IPS-18c (cell line): ENCODE measurements around the gene UCHL1.
A peak's percentile ranks its signal among the peaks of the same experiment; 100 is the strongest.

ENCODE experiments used
- H3K4me3 ChIP-seq: 2 replicates; pipeline ENCODE4 v1.7.0; 2013; ENCODE audit warnings: low read depth, mild to moderate bottlenecking, low read length, moderate library complexity; ENCODE audit not compliant: insufficient read depth
- H3K9me3 ChIP-seq: one replicate; pipeline ENCODE4 v1.6.1; 2013; ENCODE audit warnings: mild to moderate bottlenecking, low read length, moderate library complexity; ENCODE audit not compliant: control insufficient read depth, insufficient read depth

The UCHL1 gene

GRCh38 chr4:41221850-41222645 is 34.7 kb upstream of the UCHL1 start:
- Histone ChIP-seq H3K9me3 (no peaks in the 10 kb centered on the region), H3K4me3 (no peak overlapping the region)

DNA sequence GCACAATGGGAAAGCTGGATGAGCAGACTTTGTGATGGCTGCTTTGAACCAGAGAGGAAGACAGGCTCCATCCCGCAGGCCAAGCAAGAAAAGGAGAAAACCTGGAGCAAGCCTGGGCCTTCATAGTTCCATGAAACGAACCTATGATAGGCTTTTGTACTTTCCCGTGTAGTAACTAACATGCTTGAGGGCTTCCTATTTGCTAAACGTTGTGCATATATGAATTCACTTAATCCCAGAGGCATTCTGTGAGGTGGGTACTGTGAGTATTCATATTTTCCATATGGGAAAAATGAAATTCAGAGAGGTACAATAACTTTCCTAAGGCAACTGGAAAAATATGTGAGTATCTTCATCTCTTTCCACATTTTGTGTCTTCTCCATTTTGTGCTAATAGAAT is 28.8 kb upstream of the UCHL1 start:
- H3K4me3 ChIP-seq = no peak overlapping the region
- H3K9me3 ChIP-seq = no peaks in the 10 kb centered on the region

DNA sequence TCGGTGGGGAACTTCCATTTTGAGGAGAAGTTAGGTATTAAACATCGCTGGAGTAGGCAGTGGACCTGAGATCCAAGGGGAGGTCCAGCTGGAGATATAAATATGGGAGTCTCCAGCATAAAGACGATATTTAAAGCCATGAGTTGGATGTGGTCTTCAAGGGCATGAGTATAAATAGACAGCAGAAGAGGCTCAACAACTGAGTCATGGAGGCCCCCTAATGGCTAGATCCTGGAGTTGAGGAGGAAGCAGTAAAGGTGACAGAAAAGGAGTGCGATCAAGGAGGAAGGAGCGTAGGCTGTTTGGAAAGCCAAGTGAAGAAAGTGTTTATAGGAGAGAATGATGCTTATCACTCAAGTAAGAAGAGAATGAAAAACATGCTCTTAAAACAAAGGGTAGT is 24.3 kb upstream of the UCHL1 start:
- Histone ChIP-seq H3K4me3 (no peak overlapping the region), H3K9me3 (peaks cover 2% of the 10 kb centered on the region)

GRCh38 chr4:41232856-41233255 is 23.9 kb upstream of the UCHL1 start:
- Histone ChIP-seq H3K9me3 (peaks cover 2% of the 10 kb centered on the region), H3K4me3 (no peak overlapping the region)

DNA sequence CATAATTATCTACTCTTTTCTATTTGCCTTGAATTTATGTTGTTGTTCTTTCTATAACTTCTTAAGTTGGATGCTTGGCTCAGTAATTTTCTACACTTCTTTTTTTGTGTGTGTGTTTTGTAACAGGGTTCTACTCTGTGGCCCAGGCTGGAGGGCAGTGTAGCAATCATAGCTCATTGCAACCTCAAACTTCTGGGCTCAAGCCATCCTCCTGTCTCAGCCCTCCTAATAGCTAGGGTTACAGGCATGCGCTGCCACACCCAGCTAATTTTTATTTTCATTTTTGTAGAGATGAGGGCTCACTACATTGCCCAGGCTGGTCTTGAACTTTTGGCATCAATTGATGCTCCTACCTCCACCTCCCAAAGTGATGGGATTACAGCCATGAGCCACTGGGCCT is 20.7 kb upstream of the UCHL1 start:
- H3K4me3 ChIP-seq = no peak overlapping the region
- H3K9me3 ChIP-seq = peaks cover 2% of the 10 kb centered on the region

GRCh38 chr4:41236508-41236907 is 20.2 kb upstream of the UCHL1 start:
- Histone ChIP-seq H3K4me3 (no peak overlapping the region), H3K9me3 (peaks cover 2% of the 10 kb centered on the region)

- H3K4me3 ChIP-seq = no peak overlapping the region
- no peaks in the 10 kb centered on the region for H3K9me3 ChIP-seq
Observed at GRCh38 chr4:41241919-41242318, 14.8 kb upstream of the UCHL1 start.

DNA sequence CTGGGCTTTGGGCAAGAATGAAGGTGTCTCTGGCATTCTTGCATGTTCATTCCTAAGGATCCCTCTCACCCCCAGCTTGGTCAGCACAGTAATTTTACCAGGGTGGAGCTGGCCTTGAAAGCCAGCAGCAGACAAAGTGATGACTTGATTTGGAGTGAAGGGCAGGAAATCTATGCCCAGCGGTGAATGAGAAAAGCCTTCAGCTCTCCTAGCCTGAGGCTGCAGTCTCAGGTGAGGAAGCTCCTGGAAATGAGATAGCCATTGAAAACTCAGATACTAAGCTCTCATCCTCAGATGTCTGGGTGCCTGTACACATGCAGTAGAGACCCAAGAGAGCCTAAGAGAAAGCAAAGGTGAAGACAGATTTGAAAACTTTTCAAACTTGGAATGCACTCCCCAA is 10.7 kb upstream of the UCHL1 start:
- no peaks in the 10 kb centered on the region for H3K9me3 ChIP-seq
- no peak overlapping the region for H3K4me3 ChIP-seq

DNA sequence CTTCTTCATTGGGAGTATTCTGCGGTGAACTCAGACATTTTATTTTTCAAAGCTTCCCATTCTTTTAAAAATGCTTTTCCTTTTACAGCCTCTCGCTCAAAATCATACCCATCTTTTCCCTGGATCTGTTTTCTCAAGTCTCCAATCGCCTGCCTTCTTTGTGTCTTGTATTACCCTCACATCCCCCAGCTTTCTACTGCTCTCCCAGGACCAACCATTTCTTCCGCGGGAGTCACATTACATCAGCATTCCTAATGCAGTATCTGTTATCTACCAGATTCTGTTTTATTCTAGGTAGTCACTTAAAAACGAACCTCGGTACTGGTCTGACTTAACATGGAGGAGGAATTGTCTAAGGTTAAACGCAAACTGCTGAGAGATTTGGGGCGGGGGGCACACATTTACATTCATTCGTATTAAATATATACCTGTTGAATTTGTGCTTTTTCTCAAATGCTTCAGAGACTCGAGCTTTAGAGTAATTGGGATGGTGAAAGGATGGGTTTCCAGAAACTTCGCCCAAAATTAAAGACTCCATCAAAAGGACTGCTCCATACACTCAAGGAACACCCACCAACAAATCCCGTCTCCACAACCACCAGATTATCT is 493 bp upstream of the UCHL1 start:
- Histone ChIP-seq H3K4me3 (peak overlapping the region; percentile 83; the same call in 1 of the 2 replicates), H3K9me3 (no peaks in the 10 kb centered on the region)

GRCh38 chr4:41257257-41257901 is 651 bp downstream of the UCHL1 start:
- Histone ChIP-seq H3K4me3 (peak overlapping the region; percentile 83), H3K9me3 (no peaks in the 10 kb centered on the region)

GRCh38 chr4:41257906-41258305 is 1.2 kb downstream of the UCHL1 start:
- Histone ChIP-seq H3K4me3 (peak overlapping the region; percentile 83), H3K9me3 (no peaks in the 10 kb centered on the region)

DNA sequence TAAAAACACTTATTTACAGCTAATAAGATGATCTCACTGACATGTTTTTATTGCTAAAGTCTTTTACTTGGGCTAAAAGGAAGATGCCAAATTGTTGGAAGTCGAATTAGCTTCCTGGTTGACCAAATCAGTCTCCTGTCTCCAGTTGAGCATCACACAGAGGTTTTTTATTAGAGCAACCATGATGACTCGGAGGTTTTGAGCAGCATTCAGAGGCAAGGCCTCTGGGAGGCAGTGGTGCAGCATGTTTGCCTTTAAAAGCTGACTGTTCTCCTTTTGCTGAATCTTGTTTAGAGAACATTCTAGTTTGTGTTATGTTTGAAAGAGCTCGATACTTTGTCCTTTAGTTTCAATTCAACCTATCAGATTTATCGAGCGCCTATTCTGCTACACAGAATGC is 2.1 kb downstream of the UCHL1 start:
- H3K4me3 ChIP-seq = peak overlapping the region; percentile 83; the same call in 1 of the 2 replicates
- no peaks in the 10 kb centered on the region for H3K9me3 ChIP-seq

DNA sequence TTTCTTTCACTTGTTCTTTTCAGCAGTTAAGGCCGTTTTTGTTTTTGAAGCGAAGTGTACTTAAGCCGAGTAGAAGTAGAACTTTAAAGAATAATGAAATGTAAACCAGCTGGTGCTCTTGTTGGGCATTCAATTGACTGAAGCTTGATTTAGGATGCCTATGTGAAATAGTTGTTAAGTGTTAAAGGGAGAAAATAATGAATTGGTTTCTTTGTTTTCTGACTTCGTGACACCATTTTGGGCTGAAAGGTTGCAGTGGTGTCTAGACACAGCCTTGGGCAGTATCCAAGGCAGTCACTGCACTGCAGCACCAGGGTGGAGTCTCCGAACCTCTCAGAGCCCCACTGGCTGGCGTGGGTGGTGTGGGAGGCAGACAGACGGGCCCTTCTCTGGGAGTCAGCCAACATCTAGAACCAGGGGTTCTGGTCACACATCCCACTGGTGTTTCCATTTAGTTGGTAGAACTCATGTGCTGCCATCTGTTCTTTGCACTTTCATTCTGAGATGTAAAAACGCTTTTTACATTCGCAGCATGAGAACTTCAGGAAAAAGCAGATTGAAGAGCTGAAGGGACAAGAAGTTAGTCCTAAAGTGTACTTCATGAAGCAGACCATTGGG is 3.5 kb downstream of the UCHL1 start:
- H3K9me3 ChIP-seq = no peaks in the 10 kb centered on the region
- no peak overlapping the region for H3K4me3 ChIP-seq

DNA sequence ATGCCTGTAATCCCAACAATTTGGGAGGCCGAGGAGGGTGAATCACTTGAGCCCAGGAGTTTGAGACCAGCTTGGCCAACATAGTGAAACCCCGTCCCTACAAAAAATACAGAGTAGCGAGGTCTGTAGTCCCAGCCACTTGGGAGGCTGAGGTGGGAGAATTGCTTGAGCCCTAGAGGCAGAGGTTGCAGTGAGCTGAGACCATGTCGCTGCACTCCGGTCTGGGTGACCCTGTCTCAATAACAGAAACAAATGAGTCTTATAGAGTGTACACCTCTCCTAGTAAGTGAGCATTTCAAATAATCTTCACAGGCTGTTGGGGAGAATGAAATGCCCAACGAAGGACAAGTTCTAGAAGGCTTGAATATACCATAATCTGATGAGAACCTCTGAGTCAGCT is 5.5 kb downstream of the UCHL1 start:
- Histone ChIP-seq H3K4me3 (no peak overlapping the region), H3K9me3 (no peaks in the 10 kb centered on the region)

GRCh38 chr4:41264212-41264611 is 7.5 kb downstream of the UCHL1 start:
- Histone ChIP-seq H3K9me3 (no peaks in the 10 kb centered on the region), H3K4me3 (no peak overlapping the region)

DNA sequence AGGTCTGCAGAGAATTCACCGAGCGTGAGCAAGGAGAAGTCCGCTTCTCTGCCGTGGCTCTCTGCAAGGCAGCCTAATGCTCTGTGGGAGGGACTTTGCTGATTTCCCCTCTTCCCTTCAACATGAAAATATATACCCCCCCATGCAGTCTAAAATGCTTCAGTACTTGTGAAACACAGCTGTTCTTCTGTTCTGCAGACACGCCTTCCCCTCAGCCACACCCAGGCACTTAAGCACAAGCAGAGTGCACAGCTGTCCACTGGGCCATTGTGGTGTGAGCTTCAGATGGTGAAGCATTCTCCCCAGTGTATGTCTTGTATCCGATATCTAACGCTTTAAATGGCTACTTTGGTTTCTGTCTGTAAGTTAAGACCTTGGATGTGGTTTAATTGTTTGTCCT is 11.3 kb downstream of the UCHL1 start:
- H3K9me3 ChIP-seq = no peaks in the 10 kb centered on the region
- H3K4me3 ChIP-seq = no peak overlapping the region

DNA sequence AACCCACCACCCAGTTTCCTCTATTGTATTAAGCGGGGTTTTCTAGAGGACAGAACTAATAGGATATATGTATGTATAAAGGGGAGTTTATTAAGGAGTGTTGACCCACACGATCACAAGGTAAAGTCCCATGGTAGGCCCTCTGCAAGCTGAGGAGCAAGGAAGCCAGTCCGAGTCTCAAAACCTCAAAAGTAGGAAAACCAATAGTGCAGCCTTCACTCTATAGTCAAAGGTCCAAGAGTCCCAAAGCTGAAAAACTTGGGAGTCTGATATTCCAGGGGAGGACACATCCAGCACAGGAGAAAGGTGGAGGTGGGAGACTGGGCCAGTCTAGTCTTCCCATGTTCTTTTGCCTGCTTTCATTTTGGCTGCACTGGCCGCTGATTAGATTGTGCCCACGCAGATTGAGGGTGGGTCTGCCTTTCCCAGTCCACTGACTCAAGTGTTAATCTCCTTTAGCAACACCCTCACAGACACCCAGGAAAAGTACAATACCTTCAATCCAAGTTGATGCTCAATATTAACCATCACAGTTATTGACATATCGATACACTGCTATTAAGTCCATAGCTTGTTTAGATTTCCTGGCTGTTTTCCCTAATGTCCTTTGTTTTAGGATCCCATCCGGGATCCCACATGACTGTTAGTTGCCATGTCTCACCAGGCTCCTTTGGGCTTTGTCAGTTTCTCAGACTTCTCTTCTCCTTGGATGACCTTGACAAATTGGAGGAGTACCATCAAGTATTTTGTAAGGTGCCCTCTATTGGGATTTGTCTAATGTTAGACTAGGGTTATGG is 12.2 kb downstream of the UCHL1 start:
- Histone ChIP-seq H3K9me3 (no peaks in the 10 kb centered on the region), H3K4me3 (no peak overlapping the region)
